Suprapubic skin (tissue), 4 donors: Measurements from ENCODE around the gene PRIMA1.

Source experiments
- CTCF ChIP-seq, 2 donors: fragments of 200-600 bp in 1 of 2; fragments of 450-650 bp in 1 of 2; sonication (generic) in 1 of 2; IDR thresholded peaks; one replicate each; pipeline ENCODE4 v1.5.1; 2016 to 2019; ENCODE audit warnings: antibody characterized with exemption in 2 of 2, mild to moderate bottlenecking in 1 of 2, moderate library complexity in 1 of 2
- EP300 ChIP-seq: sonication (generic); formaldehyde crosslinking; IDR thresholded peaks from one replicate; pipeline ENCODE4 v1.6.1; 2017; ENCODE audit warnings: antibody characterized with exemption
- POLR2A ChIP-seq, 2 donors: fragments of 450-650 bp; IDR thresholded peaks; one replicate each; pipeline ENCODE4 v1.6.1; 2017; ENCODE audit warnings: antibody characterized with exemption in 2 of 2, mild to moderate bottlenecking in 2 of 2, moderate library complexity in 2 of 2
- POLR2AphosphoS5 ChIP-seq, 3 donors: sonication (generic); formaldehyde crosslinking; IDR thresholded peaks; one replicate each; pipeline ENCODE4 v1.6.1; 2017; ENCODE audit warnings: antibody characterized with exemption in 3 of 3

GRCh38 chr14:93785423-93785822 lies 2.9 kb downstream of the PRIMA1 start:
- TF ChIP-seq CTCF (IDR thresholded peaks at IDR 0.05) (no peak), POLR2A (IDR thresholded peaks at IDR 0.05) (no peak), EP300 (no peak), POLR2AphosphoS5 (IDR thresholded peaks at IDR 0.05) (no peak)
